Caco-2 (cell line): ENCODE data around the gene PHF23. TPM values are rescaled to one million over a fixed set of nuclear protein-coding genes. Genes with fewer than 3 reads are reported as not detected.

Experiments used
- BruUV-seq: library from RNA; stranded (reverse); fragments of 400-500 nt; replicated peaks from 2 replicates; lab custom pipeline; 2021; lab: Mats Ljungman, UMichigan
- CTCF ChIA-PET: fragments of 300-600 bp; sonication (Branson Sonifier 250); formaldehyde crosslinking; loops from one replicate; lab custom pipeline; 2022; ENCODE audit warnings: antibody characterized with exemption; lab: Charles Lee
- POLR2A ChIA-PET: fragments of 300-600 bp; sonication (Branson Sonifier 250); formaldehyde crosslinking; loops from one replicate; lab custom pipeline; 2022; ENCODE audit warnings: antibody characterized with exemption; lab: Charles Lee
- DNase-seq, 2 experiments: peaks; one replicate each; pipeline versions ENCODE4 v3.0.0 to v3.0.0-alpha.2; 2020 to 2022
- H3K27me3 ChIP-seq: replicated peaks from 2 replicates; pipeline ENCODE4 v1.6.0; 2011; ENCODE audit warnings: low read length; ENCODE audit not compliant: control insufficient read depth, insufficient read depth
- H3K36me3 ChIP-seq: 2 replicates; pipeline ENCODE4 v1.5.1; 2011; ENCODE audit warnings: low read length; ENCODE audit not compliant: control insufficient read depth, insufficient read depth
- H3K4me1 ChIP-seq: fragments of 250-450 bp; sonication (Bioruptor Pico); 2 replicates; pipeline ENCODE4 v1.5.1; 2020; ENCODE audit warnings: mild to moderate bottlenecking
- H3K4me3 ChIP-seq: 2 replicates; pipeline ENCODE4 v1.5.1; 2011; ENCODE audit warnings: low read depth, mild to moderate bottlenecking, control low read depth, low read length
- H3K9me3 ChIP-seq: fragments of 250-450 bp; sonication (Bioruptor Pico); 2 replicates; pipeline ENCODE4 v1.5.1; 2020; ENCODE audit warnings: mild to moderate bottlenecking, moderate library complexity
- H3K27ac Mint-ChIP-seq: one replicate; pipeline ENCODE4 v1.8.0; 2022; ENCODE audit warnings: mixed read lengths; ENCODE audit not compliant: unreplicated experiment
- H3K27me3 Mint-ChIP-seq: one replicate; pipeline ENCODE4 v1.8.0; 2022; ENCODE audit warnings: mixed read lengths; ENCODE audit not compliant: insufficient read depth, unreplicated experiment
- H3K36me3 Mint-ChIP-seq: one replicate; pipeline ENCODE4 v1.8.0; 2022; ENCODE audit warnings: mild to moderate bottlenecking, mixed read lengths; ENCODE audit not compliant: insufficient read depth, unreplicated experiment
- H3K4me1 Mint-ChIP-seq: one replicate; pipeline ENCODE4 v1.8.0; 2022; ENCODE audit warnings: low read depth, mixed read lengths; ENCODE audit not compliant: unreplicated experiment
- H3K4me3 Mint-ChIP-seq: one replicate; pipeline ENCODE4 v1.8.0; 2022; ENCODE audit warnings: mild to moderate bottlenecking, moderate library complexity, mixed read lengths; ENCODE audit not compliant: unreplicated experiment
- H3K9me3 Mint-ChIP-seq: one replicate; pipeline ENCODE4 v1.8.0; 2022; ENCODE audit warnings: mixed read lengths; ENCODE audit not compliant: unreplicated experiment
- CTCF ChIP-seq, 2 experiments: fragments of 200-600 bp in 1 of 2; IDR thresholded peaks; 1 replicate in 1 of 2; 2 replicates in 1 of 2; pipeline versions ENCODE4 v1.5.1 to v1.8.0; 2011 to 2022; ENCODE audit warnings: antibody characterized with exemption in 1 of 2, control low read depth in 1 of 2, inconsistent platforms in 1 of 2, low read depth in 1 of 2, low read length in 1 of 2, mild to moderate bottlenecking in 1 of 2, moderate library complexity in 1 of 2; ENCODE audit not compliant: insufficient read depth in 1 of 2, severe bottlenecking in 1 of 2, unreplicated experiment in 1 of 2
- intact Hi-C: fragments of 100-400 bp; cut with micrococcal nuclease; formaldehyde crosslinking; loops from one replicate; pipeline ENCODE4 v1.10.0; 2022; ENCODE audit not compliant: unreplicated experiment
- total RNA-seq: library from RNA; stranded (reverse); gene quantifications from 2 replicates; pipeline ENCODE4 v1.2.3, GENCODE V29; 2022

PHF23 gene
- total RNA-seq, 1 experiment from 2014 or later: 20.5 TPM

GRCh38 chr17:7224661-7225111 lies 14.6 kb downstream of the PHF23 start:
- intact Hi-C loops: no loop called here
- Histone ChIP-seq H3K36me3 (no peaks in the 10 kb centered on the region), H3K9me3 (no peaks in the 10 kb centered on the region), H3K27me3 (no peaks in the 10 kb centered on the region), H3K4me1 (peaks cover 7% of the 10 kb centered on the region), H3K4me3 (no peak overlapping the region)
- CTCF ChIA-PET: interaction anchor here (0.5 kb wide), 1 partner anchor 37 kb away, joined by 3 read pairs; no protein-coding TSS in a partner anchor
- Mint-ChIP-seq H3K36me3 (peaks cover 53% of the 10 kb centered on the region), H3K4me1 (peaks cover 1% of the 10 kb centered on the region), H3K9me3 (no peaks in the 10 kb centered on the region), H3K4me3 (no peak overlapping the region), H3K27me3 (no peaks in the 10 kb centered on the region), H3K27ac (no peak overlapping the region)
- POLR2A ChIA-PET: no interaction called here
- TSS peak; percentile 3 for BruUV-seq
- TF ChIP-seq CTCF (IDR thresholded peaks at IDR 0.05; ENCODE audit: insufficient read depth in 1 of 2, low read depth in 1 of 2, low read length in 1 of 2, severe bottlenecking in 1 of 2, unreplicated experiment in 1 of 2): no peak
- no peak for DNase-seq

GRCh38 chr17:7224110-7224509 lies 15.1 kb downstream of the PHF23 start:
- DNase-seq: no peak
- H3K9me3 ChIP-seq: no peaks in the 10 kb centered on the region
- peaks cover 7% of the 10 kb centered on the region for H3K4me1 ChIP-seq
- Mint-ChIP-seq H3K27me3 (no peaks in the 10 kb centered on the region), H3K4me1 (peaks cover 5% of the 10 kb centered on the region), H3K9me3 (no peaks in the 10 kb centered on the region), H3K36me3 (peaks cover 52% of the 10 kb centered on the region), H3K27ac (no peak overlapping the region), H3K4me3 (no peak overlapping the region)
- ChIA-PET POLR2A (no interaction called here), CTCF (interaction anchor here (0.5 kb wide), 1 partner anchor 37 kb away, joined by 3 read pairs; no protein-coding TSS in a partner anchor)
- TF ChIP-seq CTCF (IDR thresholded peaks at IDR 0.05; ENCODE audit: insufficient read depth in 1 of 2, low read depth in 1 of 2, low read length in 1 of 2, severe bottlenecking in 1 of 2, unreplicated experiment in 1 of 2): no peak
- BruUV-seq: no TSS peak
- intact Hi-C loops: no loop called here
- H3K27me3 ChIP-seq: no peaks in the 10 kb centered on the region
- H3K4me3 ChIP-seq: no peak overlapping the region
- no peaks in the 10 kb centered on the region for H3K36me3 ChIP-seq

GRCh38 chr17:7223375-7223774 lies 15.9 kb downstream of the PHF23 start:
- H3K4me1 Mint-ChIP-seq: peaks cover 5% of the 10 kb centered on the region
- Histone ChIP-seq H3K27me3 (no peaks in the 10 kb centered on the region), H3K9me3 (no peaks in the 10 kb centered on the region), H3K36me3 (no peaks in the 10 kb centered on the region), H3K4me3 (no peak overlapping the region), H3K4me1 (peaks cover 7% of the 10 kb centered on the region)
- BruUV-seq: no TSS peak
- H3K36me3 Mint-ChIP-seq: peaks cover 57% of the 10 kb centered on the region
- no peak overlapping the region for H3K4me3 Mint-ChIP-seq
- no peaks in the 10 kb centered on the region for H3K9me3 Mint-ChIP-seq
- intact Hi-C loops: no loop called here
- H3K27ac Mint-ChIP-seq: no peak overlapping the region
- ChIA-PET POLR2A (no interaction called here), CTCF (no interaction called here)
- H3K27me3 Mint-ChIP-seq: no peaks in the 10 kb centered on the region
- DNase-seq: no peak
- no peak for TF ChIP-seq CTCF (IDR thresholded peaks at IDR 0.05; ENCODE audit: insufficient read depth in 1 of 2, low read depth in 1 of 2, low read length in 1 of 2, severe bottlenecking in 1 of 2, unreplicated experiment in 1 of 2)
